Ascending aorta (tissue), 2 donors: ENCODE results near the gene FAM217A. TPM values are rescaled to one million over a fixed set of nuclear protein-coding genes. Genes with fewer than 3 reads are reported as not detected.
A peak's percentile ranks its signal among the peaks of the same experiment; 100 is the strongest.

Experiments
- DNase-seq, 2 donors: peaks; one replicate each; pipeline ENCODE4 v3.0.0-alpha.2; 2019; ENCODE audit warnings: low spot score in 2 of 2
- H3K27ac ChIP-seq, 2 donors: fragments of 200-600 bp; sonication (generic); one replicate each; pipeline ENCODE4 v1.5.1; 2016 to 2017; ENCODE audit warnings: mild to moderate bottlenecking in 1 of 2
- H3K27me3 ChIP-seq: fragments of 200-600 bp; sonication (generic); one replicate; pipeline ENCODE4 v1.5.1; 2017
- H3K36me3 ChIP-seq, 2 donors: fragments of 200-600 bp; sonication (generic); one replicate each; pipeline ENCODE4 v1.5.1; 2016
- H3K4me1 ChIP-seq, 2 donors: fragments of 200-600 bp; sonication (generic); one replicate each; pipeline ENCODE4 v1.5.1; 2016 to 2017; ENCODE audit warnings: mild to moderate bottlenecking in 1 of 2
- H3K4me3 ChIP-seq, 2 donors: fragments of 200-600 bp; sonication (generic); one replicate each; pipeline ENCODE4 v1.5.1; 2016 to 2017; ENCODE audit warnings: mild to moderate bottlenecking in 1 of 2
- H3K9me3 ChIP-seq, 2 donors: fragments of 200-600 bp; sonication (generic); one replicate each; pipeline ENCODE4 v1.5.1; 2016
- CTCF ChIP-seq, 3 experiments: fragments of 200-600 bp in 2 of 3; fragments of 450-650 bp in 1 of 3; sonication (generic) in 2 of 3; IDR thresholded peaks; one replicate each; pipeline ENCODE4 v1.5.1; 2016 to 2019; ENCODE audit warnings: antibody characterized with exemption in 3 of 3, mild to moderate bottlenecking in 1 of 3, moderate library complexity in 1 of 3
- intact Hi-C: fragments of 100-400 bp; cut with DNase I; formaldehyde crosslinking; loops from one replicate; pipeline ENCODE4 v1.15.1; 2023
- total RNA-seq: library from RNA; depleted of rRNA; stranded (reverse); fragments of >200 nt; gene quantifications from one replicate; pipeline ENCODE4 v1.1.0, GENCODE V29; 2016

Gene FAM217A
- not detected for total RNA-seq

GRCh38 chr6:4078691-4079471, at the start of gene FAM217A:
TSS of gene FAM217A (minus strand) at chr6:4079137. CDS start at chr6:4077414, 1,723 bp downstream.
- intact Hi-C loops, result no loop called here
- H3K4me3 ChIP-seq, result no peak within 1 kb of the TSS

GRCh38 chr6:4128072-4128471, 49.1 kb upstream of the FAM217A start:
- intact Hi-C loops, result no loop called here
- no peak overlapping the region for H3K4me3 ChIP-seq
- H3K4me1 ChIP-seq, result no peaks in the 10 kb centered on the region
- no peak for TF ChIP-seq CTCF (IDR thresholded peaks at IDR 0.05)
- peaks cover 50 to 79% of the 10 kb centered on the region in 2 donors for H3K36me3 ChIP-seq
- DNase-seq, result no peak
- H3K9me3 ChIP-seq, result no peaks in the 10 kb centered on the region
- H3K27me3 ChIP-seq, result no peaks in the 10 kb centered on the region
- H3K27ac ChIP-seq, result no peak overlapping the region

More at GRCh38 chr6:4078691-4079471, at the start of gene FAM217A:
- no peaks in the 10 kb centered on the region for H3K9me3 ChIP-seq
- H3K36me3 ChIP-seq, result no peaks in the 10 kb centered on the region
- DNase-seq, result no peak
- no peak for TF ChIP-seq CTCF (IDR thresholded peaks at IDR 0.05)
- H3K27me3 ChIP-seq, result peaks cover 5% of the 10 kb centered on the region
- no peaks in the 10 kb centered on the region for H3K4me1 ChIP-seq
- no peak within 1 kb of the TSS for H3K27ac ChIP-seq

- Histone ChIP-seq H3K4me1 (no peaks in the 10 kb centered on the region), H3K4me3 (no peak overlapping the region), H3K27ac (peak overlapping the region in 1 of 2 donors; percentile 29), H3K27me3 (no peaks in the 10 kb centered on the region), H3K9me3 (no peaks in the 10 kb centered on the region), H3K36me3 (peaks cover 59 to 90% of the 10 kb centered on the region in 2 donors)
- intact Hi-C loops, result loop anchor here (2.0 kb wide), 1 partner anchor 31 kb away; no protein-coding TSS in a partner anchor
- DNase-seq, result no peak
- peak in 2 of 3 experiments; percentile 8 to 10 for TF ChIP-seq CTCF (IDR thresholded peaks at IDR 0.05)
Measured at GRCh38 chr6:4125933-4126864, 47.3 kb upstream of the FAM217A start.

- Histone ChIP-seq H3K27ac (no peak overlapping the region), H3K36me3 (peaks cover 62 to 93% of the 10 kb centered on the region in 2 donors), H3K4me1 (no peaks in the 10 kb centered on the region), H3K4me3 (no peak overlapping the region), H3K9me3 (no peaks in the 10 kb centered on the region), H3K27me3 (no peaks in the 10 kb centered on the region)
- intact Hi-C loops, result no loop called here
- no peak for DNase-seq
- TF ChIP-seq CTCF (IDR thresholded peaks at IDR 0.05), result no peak
Measured at GRCh38 chr6:4125500-4125899, 46.6 kb upstream of the FAM217A start.

- no peak for TF ChIP-seq CTCF (IDR thresholded peaks at IDR 0.05)
- H3K4me3 ChIP-seq, result no peak overlapping the region
- H3K27ac ChIP-seq, result no peak overlapping the region
- H3K9me3 ChIP-seq, result no peaks in the 10 kb centered on the region
- no peaks in the 10 kb centered on the region for H3K27me3 ChIP-seq
- H3K36me3 ChIP-seq, result peaks cover 63 to 93% of the 10 kb centered on the region in 2 donors
- no peaks in the 10 kb centered on the region for H3K4me1 ChIP-seq
- DNase-seq, result no peak
- intact Hi-C loops, result no loop called here
Measured at GRCh38 chr6:4124351-4124750, 45.4 kb upstream of the FAM217A start.
